ENCODE data around the gene TUBGCP3. TPM values are rescaled to one million over a fixed set of nuclear protein-coding genes. Genes with fewer than 3 reads are reported as not detected.

Gene TUBGCP3
- total RNA-seq, 2 donors from 2014 or later = 24.9 to 39.4 TPM

- no peak for TF ChIP-seq CTCF (IDR thresholded peaks at IDR 0.05)
- no peaks in the 10 kb centered on the region for H3K4me1 ChIP-seq
- H3K9me3 ChIP-seq = no peaks in the 10 kb centered on the region
- no peak overlapping the region for H3K4me3 ChIP-seq
- no peaks in the 10 kb centered on the region for H3K36me3 ChIP-seq
- DNase-seq = no peak
- H3K9ac ChIP-seq (ENCODE audit: low read depth in 2 of 2, low read length in 2 of 2) = no peak overlapping the region
- no peaks in the 10 kb centered on the region for H3K27me3 ChIP-seq
- intact Hi-C loops (cut with DNase I) = no loop called here
- no peak overlapping the region for H3K27ac ChIP-seq
These were observed 36.9 kb upstream of the TUBGCP3 start for GRCh38 chr13:112624602-112625430.

GRCh38 chr13:112624040-112624439 is 36.1 kb upstream of the TUBGCP3 start:
- H3K27ac ChIP-seq = no peak overlapping the region
- H3K4me3 ChIP-seq = no peak overlapping the region
- intact Hi-C loops (cut with DNase I) = no loop called here
- H3K27me3 ChIP-seq = no peaks in the 10 kb centered on the region
- DNase-seq = no peak
- no peaks in the 10 kb centered on the region for H3K9me3 ChIP-seq
- H3K9ac ChIP-seq (ENCODE audit: low read depth in 2 of 2, low read length in 2 of 2) = no peak overlapping the region
- H3K36me3 ChIP-seq = no peaks in the 10 kb centered on the region
- H3K4me1 ChIP-seq = no peaks in the 10 kb centered on the region
- no peak for TF ChIP-seq CTCF (IDR thresholded peaks at IDR 0.05)

- Histone ChIP-seq H3K4me3 (no peak overlapping the region), H3K36me3 (no peaks in the 10 kb centered on the region), H3K9me3 (no peaks in the 10 kb centered on the region), H3K9ac (ENCODE audit: low read depth in 2 of 2, low read length in 2 of 2) (no peak overlapping the region), H3K4me1 (no peaks in the 10 kb centered on the region), H3K27ac (no peak overlapping the region), H3K27me3 (no peaks in the 10 kb centered on the region)
- no peak for DNase-seq
- no peak for TF ChIP-seq CTCF (IDR thresholded peaks at IDR 0.05)
- intact Hi-C loops (cut with DNase I) = no loop called here
These were observed 35.2 kb upstream of the TUBGCP3 start for GRCh38 chr13:112623051-112623711.

GRCh38 chr13:112622375-112622774 is 34.4 kb upstream of the TUBGCP3 start:
- Histone ChIP-seq H3K4me3 (no peak overlapping the region), H3K27ac (no peak overlapping the region), H3K9ac (ENCODE audit: low read depth in 2 of 2, low read length in 2 of 2) (no peak overlapping the region), H3K9me3 (no peaks in the 10 kb centered on the region), H3K27me3 (no peaks in the 10 kb centered on the region), H3K4me1 (no peaks in the 10 kb centered on the region), H3K36me3 (no peaks in the 10 kb centered on the region)
- DNase-seq = no peak
- no peak for TF ChIP-seq CTCF (IDR thresholded peaks at IDR 0.05)
- intact Hi-C loops (cut with DNase I) = no loop called here

GRCh38 chr13:112619730-112620631 is 32.0 kb upstream of the TUBGCP3 start:
- no peaks in the 10 kb centered on the region for H3K27me3 ChIP-seq

More at GRCh38 chr13:112619730-112620631, 32.0 kb upstream of the TUBGCP3 start:
- DNase-seq = no peak
- no peaks in the 10 kb centered on the region for H3K4me1 ChIP-seq
- no peak overlapping the region for H3K4me3 ChIP-seq
- no peaks in the 10 kb centered on the region for H3K9me3 ChIP-seq
- TF ChIP-seq CTCF (IDR thresholded peaks at IDR 0.05) = no peak
- no peaks in the 10 kb centered on the region for H3K36me3 ChIP-seq
- no peak overlapping the region for H3K27ac ChIP-seq
- no peak overlapping the region for H3K9ac ChIP-seq (ENCODE audit: low read depth in 2 of 2, low read length in 2 of 2)
- intact Hi-C loops (cut with DNase I) = no loop called here

All from colonic mucosa (tissue), 4 donors.